ENCODE data around the gene SAFB.

The SAFB gene

DNA sequence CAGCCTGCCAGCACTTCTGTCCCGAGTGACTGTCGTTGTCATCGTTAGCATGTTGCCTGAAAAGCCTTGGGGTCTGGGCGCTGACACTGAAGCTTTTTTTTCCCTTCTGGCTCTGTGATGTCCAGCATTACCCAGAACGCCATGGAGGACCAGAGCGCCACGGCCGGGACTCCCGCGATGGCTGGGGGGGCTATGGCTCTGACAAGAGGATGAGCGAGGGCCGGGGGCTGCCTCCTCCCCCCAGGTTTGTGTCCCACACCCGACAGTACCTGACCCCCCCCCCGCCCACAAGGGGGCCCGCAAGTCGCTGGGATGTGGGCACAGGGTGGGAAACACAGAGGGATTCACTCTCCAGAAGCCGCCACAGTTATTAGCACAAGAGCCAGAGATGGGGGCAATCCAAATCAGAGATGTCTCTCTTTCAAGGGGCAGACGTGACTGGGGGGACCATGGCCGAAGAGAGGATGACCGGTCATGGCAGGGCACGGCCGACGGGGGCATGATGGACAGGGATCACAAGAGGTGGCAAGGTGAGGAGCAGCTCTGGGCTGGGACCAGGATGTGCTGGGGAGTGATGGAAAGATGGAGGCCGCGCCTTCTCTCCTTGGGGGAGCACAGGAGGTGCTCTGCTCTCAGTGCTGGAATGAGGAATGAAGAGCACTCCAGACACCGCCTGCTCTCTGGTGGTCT lies 44.2 kb downstream of the SAFB start:
- DNase-seq (ENCODE audit: low read depth, low spot score), result no peak

DNA sequence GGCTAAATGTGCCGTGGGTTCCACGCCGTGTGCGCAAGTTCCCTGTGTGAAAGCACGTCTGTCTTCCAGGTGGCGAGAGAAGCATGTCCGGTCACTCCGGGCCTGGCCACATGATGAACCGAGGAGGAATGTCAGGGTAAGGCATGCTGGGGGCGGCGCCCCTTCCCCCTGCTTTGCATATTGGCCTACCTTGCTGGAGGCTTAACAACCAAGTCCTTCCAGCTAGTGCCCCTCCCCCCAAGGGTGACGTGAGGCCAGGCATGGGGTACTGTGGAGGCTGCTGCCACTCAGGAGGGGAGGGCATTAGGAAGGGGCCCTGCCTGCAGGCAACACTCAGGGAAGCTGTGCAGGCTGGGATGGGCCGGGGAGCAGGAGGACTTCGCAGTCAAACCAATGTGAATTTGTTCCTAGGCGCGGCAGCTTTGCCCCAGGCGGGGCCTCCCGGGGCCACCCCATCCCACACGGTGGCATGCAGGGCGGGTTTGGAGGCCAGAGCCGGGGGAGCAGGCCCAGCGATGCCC lies 44.9 kb downstream of the SAFB start:
- DNase-seq (ENCODE audit: low read depth, low spot score), result no peak

- DNase-seq (ENCODE audit: low read depth, low spot score), result no peak
Measured at GRCh38 chr19:5669212-5669611, 46.3 kb downstream of the SAFB start.

DNA sequence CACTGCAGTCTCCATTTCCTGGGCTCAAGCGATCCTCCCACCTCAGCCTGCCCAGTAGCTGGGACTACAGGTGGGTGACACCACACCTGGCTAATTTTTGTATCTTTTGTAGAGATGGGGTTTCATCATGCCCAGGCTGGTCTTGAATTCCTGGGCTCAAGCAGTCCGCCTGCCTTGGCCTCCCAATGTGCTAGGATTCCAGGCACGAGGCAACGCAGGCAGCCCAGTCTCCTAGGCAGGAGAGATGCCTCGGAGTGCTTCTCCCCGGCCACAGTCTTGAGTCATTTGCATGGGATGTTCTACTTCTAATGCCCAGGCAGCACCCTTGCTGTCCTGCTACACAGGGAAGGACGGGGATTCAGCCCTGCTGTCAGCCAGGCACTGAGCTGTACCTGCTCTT lies 48.7 kb downstream of the SAFB start:
- no peak for DNase-seq (ENCODE audit: low read depth, low spot score)

- DNase-seq (ENCODE audit: low read depth, low spot score), result no peak
Measured at GRCh38 chr19:5672708-5673459, 50.0 kb downstream of the SAFB start.

GRCh38 chr19:5673752-5674151 lies 50.9 kb downstream of the SAFB start:
- no peak for DNase-seq (ENCODE audit: low read depth, low spot score)

DNA sequence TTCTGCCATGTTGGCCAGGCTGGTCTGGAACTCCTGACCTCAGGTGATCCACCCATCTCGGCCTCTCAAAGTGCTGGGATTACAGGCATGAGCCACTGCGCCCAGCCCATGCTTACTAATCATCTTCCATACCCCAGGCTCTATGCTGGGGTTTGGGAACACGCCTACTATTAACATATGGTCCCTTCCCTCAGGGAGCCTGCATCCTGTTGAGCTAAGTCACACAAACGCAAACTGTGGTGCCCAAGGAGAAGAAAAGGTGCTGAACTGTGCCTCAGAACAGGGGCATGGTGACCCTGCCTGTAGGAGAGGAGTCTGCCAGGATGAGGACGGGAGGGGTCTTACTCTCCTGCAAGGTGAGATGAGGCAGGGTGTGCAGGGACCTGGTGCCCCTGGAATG lies 51.8 kb downstream of the SAFB start:
- DNase-seq (ENCODE audit: low read depth, low spot score), result no peak

GRCh38 chr19:5676105-5676771 lies 53.4 kb downstream of the SAFB start:
- DNase-seq (ENCODE audit: low read depth, low spot score), result no peak

- DNase-seq (ENCODE audit: low read depth, low spot score), result no peak
Measured at GRCh38 chr19:5676772-5677105, 53.9 kb downstream of the SAFB start.

- DNase-seq (ENCODE audit: low read depth, low spot score), result no peak
Measured at GRCh38 chr19:5677136-5677535, 54.3 kb downstream of the SAFB start.

DNA sequence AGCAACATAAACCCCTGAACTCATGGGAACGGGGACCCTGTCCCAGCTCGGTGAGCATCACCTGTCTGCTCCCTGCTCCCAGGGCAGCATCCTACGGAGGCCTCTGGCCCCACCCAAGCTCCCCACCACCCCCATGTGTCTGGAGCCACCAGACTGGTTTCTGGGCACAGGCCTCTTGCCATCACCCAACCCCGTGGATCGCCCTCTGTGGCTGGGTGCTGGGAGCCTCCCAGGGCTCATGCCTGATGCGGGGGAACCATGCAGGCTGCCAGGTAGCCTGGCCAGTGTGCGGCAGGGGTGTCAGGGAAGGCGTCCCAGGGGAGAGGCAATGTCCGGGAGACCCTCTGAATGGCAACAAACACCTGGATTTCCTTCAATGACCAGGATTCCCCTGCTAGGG lies 54.7 kb downstream of the SAFB start:
- DNase-seq (ENCODE audit: low read depth, low spot score), result no peak

GRCh38 chr19:5678071-5678718 lies 55.3 kb downstream of the SAFB start:
- no peak for DNase-seq (ENCODE audit: low read depth, low spot score)

- DNase-seq (ENCODE audit: low read depth, low spot score), result peak; percentile 31
Measured at GRCh38 chr19:5679289-5680083, 56.6 kb downstream of the SAFB start.

GRCh38 chr19:5680084-5680436 lies 57.2 kb downstream of the SAFB start:
- no peak for DNase-seq (ENCODE audit: low read depth, low spot score)

DNA sequence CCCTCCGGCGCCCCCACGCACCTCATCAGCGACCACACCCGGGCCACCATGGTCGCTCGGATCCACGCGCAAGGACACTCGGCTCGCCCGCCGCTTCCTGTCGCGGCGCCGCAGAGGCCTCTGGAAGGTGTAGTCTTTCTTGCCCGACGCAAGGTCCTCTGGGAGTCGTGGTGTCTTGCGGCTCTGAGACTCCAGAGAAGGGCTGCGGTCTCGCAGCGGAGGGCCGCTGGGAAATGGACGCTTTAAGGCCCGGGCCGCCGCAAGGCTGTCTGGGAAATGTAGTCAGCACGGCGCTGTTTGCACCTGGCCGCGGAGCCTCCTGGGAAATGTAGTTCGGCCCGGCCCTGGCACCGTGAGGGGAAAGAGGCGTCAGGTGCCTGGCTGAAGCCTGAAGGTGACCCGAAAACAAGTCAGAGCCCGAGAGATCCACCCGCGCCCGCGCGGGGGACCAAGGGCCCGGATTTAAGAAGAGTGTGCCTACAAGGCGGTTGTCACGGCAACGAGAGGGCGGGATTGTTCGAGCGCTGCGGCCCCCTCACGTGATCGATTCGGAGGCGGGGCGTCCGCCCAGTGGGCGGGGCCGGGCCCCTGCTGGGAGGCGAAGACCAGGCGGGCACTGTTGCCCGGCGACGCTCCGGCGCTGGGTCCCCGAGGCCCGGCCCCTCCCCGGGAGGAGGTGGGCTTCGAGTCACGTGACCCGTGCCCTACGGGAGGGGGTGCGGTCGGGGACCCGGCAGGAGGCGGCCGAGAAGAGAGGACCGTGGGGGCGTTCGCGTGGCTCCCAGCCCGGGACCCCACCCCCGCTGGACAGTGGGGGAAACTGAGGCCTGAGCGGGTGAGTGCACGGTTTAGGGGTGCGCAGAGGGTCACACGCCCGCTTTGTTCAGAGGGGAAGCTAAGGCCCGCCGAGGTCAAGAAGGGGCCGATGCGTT lies 57.8 kb downstream of the SAFB start, which contains the start of the genes HSD11B1L and MICOS13:
Gene HSD11B1L, plus strand, starts transcription at position 591 of the 932 bp plus-strand sequence. CDS start 3,806 bp downstream, outside the sequence.
Gene MICOS13, minus strand, starts transcription at position 80 of the 932 bp plus-strand sequence. Its CDS starts 30 bp downstream, at position 50.
- DNase-seq (ENCODE audit: low read depth, low spot score), result peak; percentile 100

GRCh38 chr19:5681391-5682106 lies 58.7 kb downstream of the SAFB start:
- DNase-seq (ENCODE audit: low read depth, low spot score), result no peak

- DNase-seq (ENCODE audit: low read depth, low spot score), result no peak
Measured at GRCh38 chr19:5682107-5682482, 59.2 kb downstream of the SAFB start.

DNA sequence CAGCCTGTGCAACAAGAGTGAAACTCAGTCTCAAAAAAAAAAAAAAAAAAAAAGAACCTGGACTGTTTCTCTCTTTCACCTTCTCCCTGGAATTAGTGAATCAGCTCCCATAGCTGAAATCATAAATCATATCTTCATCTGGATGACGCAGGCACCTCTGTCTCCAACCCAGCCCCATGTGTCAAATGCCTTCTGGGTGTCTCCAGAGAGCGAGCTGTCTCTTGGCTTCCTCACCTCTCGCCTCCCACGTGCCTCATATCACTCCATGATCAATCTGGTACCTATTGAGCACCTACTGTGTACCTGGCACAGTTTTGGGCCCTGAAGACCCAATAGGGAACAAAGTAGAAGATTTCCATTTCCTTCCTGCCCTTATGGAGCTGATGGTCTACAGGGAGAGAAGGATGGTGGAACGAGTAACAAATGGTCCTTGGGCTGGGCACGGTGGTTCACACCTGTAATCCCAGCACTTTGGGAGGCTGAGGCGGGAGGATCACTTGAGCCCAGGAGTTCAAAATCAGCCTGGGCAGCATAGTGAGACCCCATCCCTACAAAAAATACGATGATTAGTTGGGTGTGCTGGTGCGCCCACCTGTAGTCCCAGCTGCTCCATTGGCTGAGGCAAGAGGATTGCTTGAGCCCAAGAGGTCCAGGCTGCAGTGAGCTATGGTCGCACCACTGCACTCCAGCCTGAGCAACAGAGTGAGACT lies 60.4 kb downstream of the SAFB start:
- no peak for DNase-seq (ENCODE audit: low read depth, low spot score)

Measured in astrocyte of the hippocampus (primary cell).